Measurements from ENCODE around the gene KCNA3. TPM values are rescaled to one million over a fixed set of nuclear protein-coding genes. Genes with fewer than 3 reads are reported as not detected.
"Not testable (repeated sequence)": the region's sequence is repeated elsewhere in the genome, so short reads cannot be mapped to it uniquely, and the experiment has no call there.

KCNA3 gene
- total and polyA plus RNA-seq, 2 of the 4 experiments (the other 2 are of a cell fraction), result under 0.01 to 0.09 TPM

GRCh38 chr1:110659559-110659958, 15.2 kb downstream of the KCNA3 start:
- H3K14ac ChIP-seq (replicated peaks; ENCODE audit: low read depth, low read length); H3K4me3 ChIP-seq (ENCODE audit: insufficient read depth, low read depth, low read length); H2AK9ac ChIP-seq (replicated peaks; ENCODE audit: low read depth, low read length, poor library complexity); H4K91ac ChIP-seq (ENCODE audit: insufficient read depth, low read depth, low read length); H3K4me2 ChIP-seq (ENCODE audit: low read depth, low read length); H2AFZ ChIP-seq (replicated peaks; ENCODE audit: low read length, poor library complexity); DNase-seq; in situ Hi-C loops (cut with MboI; ENCODE audit: low sequenced_read_pairs); H2AK5ac ChIP-seq (ENCODE audit: low read depth, low read length); H2BK15ac ChIP-seq (ENCODE audit: low read depth, low read length); H3K36me3 ChIP-seq (ENCODE audit: control insufficient read depth, insufficient read depth, low read length); H3K9me3 ChIP-seq (ENCODE audit: control insufficient read depth, insufficient read depth, low read length); H3K79me1 ChIP-seq (ENCODE audit: low read depth in 1 of 2, low read length in 2 of 2); dilution Hi-C loops (cut with HindIII; ENCODE audit: low sequenced_read_pairs, unreplicated experiment); ATAC-seq (ENCODE audit: low read depth); H2BK5ac ChIP-seq (ENCODE audit: low read depth, low read length, poor library complexity, severe bottlenecking); H3K9me1 ChIP-seq (ENCODE audit: insufficient read depth, low read length); H3K18ac ChIP-seq (ENCODE audit: low read depth, low read length); H3K27me3 ChIP-seq (ENCODE audit: control insufficient read depth, insufficient read depth, low read length); H4K8ac ChIP-seq (ENCODE audit: low read depth in 2 of 2, low read length in 2 of 2); CTCF ChIA-PET; H4K20me1 ChIP-seq (ENCODE audit: insufficient read depth, low read length); POLR2A ChIA-PET (ENCODE audit: unreplicated experiment); H3K4me1 ChIP-seq (ENCODE audit: control insufficient read depth, insufficient read depth, low read length); intact Hi-C loops (cut with micrococcal nuclease); H3K4ac ChIP-seq (ENCODE audit: low read depth, low read length); H4K5ac ChIP-seq (ENCODE audit: low read depth, low read length); H3K27ac ChIP-seq (ENCODE audit: insufficient read depth, low read length); H2BK20ac ChIP-seq (ENCODE audit: low read depth, low read length); H3K23ac ChIP-seq (ENCODE audit: low read depth, low read length); H3K56ac ChIP-seq (ENCODE audit: extremely low read depth, insufficient read depth, low read length); H2BK120ac ChIP-seq (ENCODE audit: low read depth, low read length); BruUV-seq (replicated peaks); H3K9ac ChIP-seq (ENCODE audit: low read depth, low read length): not testable (repeated sequence)
- no CpG with 5 or more reads among the region's 3 CpGs for WGBS, 2 experiments (ENCODE audit: extremely low coverage in 2 of 2, insufficient read length in 1 of 2)
